A549 (cell line): ENCODE data around the gene SDC4.
"Not testable (repeated sequence)": the region's sequence is repeated elsewhere in the genome, so short reads cannot be mapped to it uniquely, and the experiment has no call there.

ENCODE experiments used
- BHLHE40 ChIP-seq: IDR thresholded peaks from 2 replicates; pipeline ENCODE4 v1.6.1; 2012; ENCODE audit warnings: low read depth, low read length, inconsistent platforms
- CHD4 ChIP-seq: fragments of 200-600 bp; sonication (generic); IDR thresholded peaks from 2 replicates; pipeline ENCODE4 v1.6.1; 2016; ENCODE audit warnings: antibody characterized with exemption, mild to moderate bottlenecking, borderline replicate concordance
- CTCF ChIP-seq: fragments of >200 bp; sonication (Bioruptor Twin); formaldehyde crosslinking; IDR thresholded peaks from 3 replicates; pipeline ENCODE4 v1.5.1; 2016
- EP300 ChIP-seq, 2 experiments: fragments of >200 bp; sonication (Bioruptor Twin); formaldehyde crosslinking; IDR thresholded peaks; 2 replicates in 1 of 2; 3 replicates in 1 of 2; pipeline ENCODE4 v1.6.1; 2016 to 2017
- KDM5A ChIP-seq: fragments of 200-600 bp; sonication (generic); IDR thresholded peaks from 2 replicates; pipeline ENCODE4 v1.6.1; 2016; ENCODE audit warnings: antibody characterized with exemption, mild to moderate bottlenecking
- MAX ChIP-seq: IDR thresholded peaks from 2 replicates; pipeline ENCODE4 v1.6.1; 2012
- POLR2A ChIP-seq: IDR thresholded peaks from 2 replicates; pipeline ENCODE4 v1.6.1; 2012; ENCODE audit warnings: mild to moderate bottlenecking, low read length
- RAD21 ChIP-seq, 2 experiments: fragments of >200 bp in 1 of 2; sonication (Bioruptor Twin) in 1 of 2; formaldehyde crosslinking in 1 of 2; IDR thresholded peaks in 1 of 2; conservative IDR thresholded peaks in 1 of 2; 2 replicates in 1 of 2; 3 replicates in 1 of 2; pipeline ENCODE4 v1.6.1; 2012 to 2018; ENCODE audit warnings: inconsistent platforms in 1 of 2
- REST ChIP-seq: fragments of 200-600 bp; sonication (generic); IDR thresholded peaks from 2 replicates; pipeline ENCODE4 v1.6.1; 2016; ENCODE audit warnings: antibody characterized with exemption, mild to moderate bottlenecking, moderate library complexity
- RFX5 ChIP-seq: fragments of 450-650 bp; IDR thresholded peaks from 2 replicates; pipeline ENCODE4 v1.7.1; 2014; ENCODE audit warnings: antibody characterized with exemption, mild to moderate bottlenecking, moderate library complexity
- SREBF2 ChIP-seq: fragments of 450-650 bp; IDR thresholded peaks from 2 replicates; pipeline ENCODE4 v1.6.1; 2014; ENCODE audit warnings: mild to moderate bottlenecking, moderate library complexity

GRCh38 chr20:45350795-45351194 lies 2.6 kb upstream of the SDC4 start:
- not testable (repeated sequence) for TF ChIP-seq EP300 (IDR thresholded peaks at IDR 0.05); RFX5; BHLHE40; CTCF; SREBF2; MAX; CHD4; RAD21 (conservative IDR thresholded peaks at IDR 0.05 in 1 of 2, IDR thresholded peaks at IDR 0.05 in 1 of 2); KDM5A; REST; POLR2A
